HepG2 (cell line): ENCODE data around the gene RBM8A. TPM values are rescaled to one million over a fixed set of nuclear protein-coding genes. Genes with fewer than 3 reads are reported as not detected.
A peak's percentile ranks its signal among the peaks of the same experiment; 100 is the strongest.

Experiments
- BCL6 ChIP-seq: IDR thresholded peaks from 2 replicates; pipeline ENCODE4 v1.6.1; 2016; ENCODE audit warnings: missing genetic modification reagents, missing compliant biosample characterization
- FOXC1 ChIP-seq: sonication (generic); formaldehyde crosslinking; IDR thresholded peaks from 2 replicates; pipeline ENCODE4 v1.8.0; 2022; ENCODE audit warnings: mild to moderate bottlenecking, missing genetic modification reagents, borderline replicate concordance
- HOXA3 ChIP-seq: sonication (generic); formaldehyde crosslinking; IDR thresholded peaks from 2 replicates; pipeline ENCODE4 v1.5.0; 2020; ENCODE audit warnings: missing genetic modification reagents
- IKZF1 ChIP-seq: fragments of 450-650 bp; IDR thresholded peaks from 2 replicates; pipeline ENCODE4 v1.7.1; 2016
- MNT ChIP-seq: fragments of 450-650 bp; IDR thresholded peaks from 2 replicates; pipeline ENCODE4 v1.6.1; 2016
- PHB2 ChIP-seq: fragments of 450-650 bp; IDR thresholded peaks from 2 replicates; pipeline ENCODE4 v1.6.1; 2018; ENCODE audit not compliant: partially characterized antibody
- SOX13 ChIP-seq, 3 experiments: fragments of 450-650 bp in 1 of 3; sonication (generic) in 1 of 3; formaldehyde crosslinking in 1 of 3; IDR thresholded peaks in 2 of 3; conservative IDR thresholded peaks in 1 of 3; 2 replicates each; pipeline versions ENCODE4 v1.5.0 to v1.6.1; 2016 to 2020; ENCODE audit warnings: antibody characterized with exemption in 1 of 3, mild to moderate bottlenecking in 1 of 3, missing compliant biosample characterization in 1 of 3, missing genetic modification reagents in 1 of 3, moderate library complexity in 1 of 3
- TEAD2 ChIP-seq: sonication (generic); formaldehyde crosslinking; IDR thresholded peaks from 2 replicates; pipeline ENCODE4 v1.9.0; 2021; ENCODE audit warnings: missing genetic modification reagents
- ZBTB26 ChIP-seq: IDR thresholded peaks from 2 replicates; pipeline ENCODE4 v1.6.1; 2016; ENCODE audit warnings: missing compliant biosample characterization, missing genetic modification reagents, borderline replicate concordance
- ZFP82 ChIP-seq: sonication (generic); formaldehyde crosslinking; IDR thresholded peaks from 2 replicates; pipeline ENCODE4 v1.5.1; 2020; ENCODE audit warnings: mild to moderate bottlenecking, missing genetic modification reagents, borderline replicate concordance
- ZHX2 ChIP-seq, 2 experiments: sonication (generic) in 1 of 2; formaldehyde crosslinking in 1 of 2; IDR thresholded peaks; 2 replicates each; pipeline versions ENCODE4 v1.6.1 to v1.9.0; 2014 to 2022; ENCODE audit warnings: antibody characterized with exemption in 1 of 2, borderline replicate concordance in 1 of 2, inconsistent platforms in 1 of 2, low read depth in 1 of 2, missing genetic modification reagents in 1 of 2
- ZNF3 ChIP-seq: IDR thresholded peaks from 2 replicates; pipeline ENCODE4 v1.7.0; 2017; ENCODE audit warnings: inconsistent platforms
- ZNF484 ChIP-seq: sonication (generic); formaldehyde crosslinking; IDR thresholded peaks from 2 replicates; pipeline ENCODE4 v1.5.1; 2020; ENCODE audit warnings: mild to moderate bottlenecking, low read depth, missing genetic modification reagents, borderline replicate concordance
- ZNF609 ChIP-seq: sonication (generic); formaldehyde crosslinking; IDR thresholded peaks from 2 replicates; pipeline ENCODE4 v1.4.0; 2020; ENCODE audit warnings: mild to moderate bottlenecking, missing genetic modification reagents, borderline replicate concordance
- polyA plus RNA-seq, 8 experiments: library from polyadenylated mRNA; depleted of rRNA in 3 of 8; stranded (reverse) in 7 of 8; unstranded in 1 of 8; fragments of >200 nt; fragmentation: Illumina TruSeq in 4 of 8; extraction: Trizol in 4 of 8; gene quantifications; 2 replicates each; pipeline versions ENCODE4 v1.2.1 to v1.2.3, GENCODE V29; 2011 to 2016; ENCODE audit warnings: low read depth in 4 of 8, missing spikeins in 1 of 8, mixed read lengths in 1 of 8; ENCODE audit not compliant: insufficient read depth in 1 of 8
- total RNA-seq, 5 experiments: library from RNA; depleted of rRNA; stranded (reverse); fragments of >200 nt; fragmentation: Illumina TruSeq; extraction: Trizol; gene quantifications; 2 replicates each; pipeline ENCODE4 v1.2.3, GENCODE V29; 2016; ENCODE audit warnings: low read depth in 1 of 5

RBM8A gene
- total and polyA plus RNA-seq, 2 of the 13 experiments (the other 11 are each of a cell fraction or from before 2014, with no cell fraction given): 106 to 162 TPM

GRCh38 chr1:145972580-145972979 lies 45.3 kb upstream of the RBM8A start (continued):
- TF ChIP-seq ZBTB26 (CRISPR knock-in tag): no peak
- no peak for TF ChIP-seq FOXC1 (CRISPR knock-in tag)
- 0 out of 2 replicates have a peak, but pooled peaks have one; percentile 12 for TF ChIP-seq MNT
- no peak for TF ChIP-seq PHB2
- TF ChIP-seq ZNF484 (CRISPR knock-in tag): no peak
- TF ChIP-seq HOXA3 (CRISPR knock-in tag): peak; percentile 27; the same call in 1 of the 2 replicates
- TF ChIP-seq IKZF1: no peak
- TF ChIP-seq ZFP82 (CRISPR knock-in tag): no peak
- no peak for TF ChIP-seq SOX13 (IDR thresholded peaks at IDR 0.05)
- TF ChIP-seq SOX13 (CRISPR knock-in tag; conservative IDR thresholded peaks at IDR 0.05 in 1 of 2, IDR thresholded peaks at IDR 0.05 in 1 of 2): peak in 1 of 2 experiments; percentile 73; a peak in 1 of 4 replicates
- peak; percentile 52; the same call in 1 of the 2 replicates for TF ChIP-seq ZNF609 (CRISPR knock-in tag)
- TF ChIP-seq BCL6 (CRISPR knock-in tag): peak; percentile 59
- no peak for TF ChIP-seq ZHX2 (IDR thresholded peaks at IDR 0.05; ENCODE audit: low read depth)
- TF ChIP-seq ZHX2 (CRISPR knock-in tag; IDR thresholded peaks at IDR 0.05; ENCODE audit: borderline replicate concordance): no peak
- no peak for TF ChIP-seq ZNF3 (CRISPR knock-in tag)
- TF ChIP-seq TEAD2: no peak
